Forelimb muscle (tissue), 1 donor: ENCODE measurements around the gene BMPER. TPM values are rescaled to one million over a fixed set of nuclear protein-coding genes. Genes with fewer than 3 reads are reported as not detected.
A peak's percentile ranks its signal among the peaks of the same experiment; 100 is the strongest.

Experiments
- DNase-seq: peaks from one replicate; pipeline ENCODE4 v3.0.0-alpha.2; 2013; ENCODE audit warnings: low read depth
- polyA plus RNA-seq: library from polyadenylated mRNA; unstranded; fragments of 120-200 nt; gene quantifications from one replicate; pipeline ENCODE4 v1.2.1, GENCODE V29; 2013; ENCODE audit not compliant: insufficient read length

BMPER gene
- polyA plus RNA-seq, 1 donor = 3.6 TPM

DNA sequence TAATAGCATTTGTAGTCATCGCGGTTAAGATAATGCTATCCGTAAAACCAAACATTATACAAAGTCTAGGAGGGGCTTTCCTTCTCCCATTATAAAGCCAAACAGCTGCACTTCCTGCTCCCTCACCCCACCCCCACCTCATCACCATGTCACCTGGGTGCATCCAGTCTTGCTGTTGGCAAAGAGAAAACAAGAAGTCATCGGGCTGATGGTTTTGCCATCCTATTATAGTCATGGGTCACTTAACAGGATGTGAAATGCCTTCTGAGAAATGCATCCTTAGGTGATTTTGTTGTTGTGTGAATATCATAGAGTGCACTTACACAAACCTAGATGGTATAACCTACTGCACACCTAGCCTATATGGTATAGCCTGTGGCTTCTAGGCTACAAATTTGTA, 157.0 kb downstream of the BMPER start:
- DNase-seq = no peak

DNA sequence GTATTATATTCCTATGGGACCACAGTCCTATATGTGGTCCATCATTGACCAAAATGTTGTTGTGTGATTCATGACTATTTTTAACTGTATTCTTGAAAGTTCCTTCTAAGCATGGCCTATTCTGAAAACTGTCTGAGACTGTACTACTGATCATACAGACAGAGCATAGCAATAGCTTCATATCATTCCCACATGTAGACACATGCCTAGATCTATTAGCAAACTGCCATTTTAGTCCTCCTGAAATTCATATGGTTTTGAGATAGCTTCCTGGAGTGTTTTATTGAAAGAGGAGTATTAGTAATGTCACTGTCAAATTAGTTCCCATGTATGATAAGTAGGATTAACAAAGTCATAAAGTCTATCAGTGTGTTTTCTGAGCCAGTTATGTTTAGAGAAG, 157.5 kb downstream of the BMPER start:
- DNase-seq = no peak

DNA sequence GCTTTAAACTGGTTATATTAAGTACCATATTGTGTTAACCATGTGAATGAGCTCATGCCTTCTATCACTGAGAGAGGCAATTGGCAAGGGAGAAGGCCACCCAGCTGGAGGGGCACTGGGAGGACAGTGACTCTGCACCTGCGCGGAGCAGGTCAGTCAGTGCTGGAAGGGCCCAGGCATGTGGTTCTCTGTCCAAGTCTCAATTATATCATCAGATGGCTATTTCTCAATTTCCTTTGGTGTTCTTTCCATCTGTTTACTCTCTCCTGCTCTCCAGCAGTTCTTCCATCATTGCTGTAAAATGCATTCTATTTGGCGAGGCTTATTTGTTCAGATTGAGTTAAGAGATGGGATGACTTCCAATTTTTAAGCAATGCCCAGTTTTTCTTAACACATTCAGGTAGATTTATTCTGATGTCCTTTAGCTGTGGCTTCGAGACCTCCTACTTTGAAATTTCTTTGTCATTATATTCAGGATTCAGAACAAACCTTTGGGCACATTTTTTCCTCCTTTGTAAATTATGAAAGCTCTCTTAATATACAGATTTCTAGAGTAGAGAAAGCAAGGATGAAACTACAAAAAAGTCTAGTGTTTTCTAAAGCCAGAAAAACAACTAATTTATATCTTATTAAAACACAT, 159.3 kb downstream of the BMPER start:
- DNase-seq = peak; percentile 67

DNA sequence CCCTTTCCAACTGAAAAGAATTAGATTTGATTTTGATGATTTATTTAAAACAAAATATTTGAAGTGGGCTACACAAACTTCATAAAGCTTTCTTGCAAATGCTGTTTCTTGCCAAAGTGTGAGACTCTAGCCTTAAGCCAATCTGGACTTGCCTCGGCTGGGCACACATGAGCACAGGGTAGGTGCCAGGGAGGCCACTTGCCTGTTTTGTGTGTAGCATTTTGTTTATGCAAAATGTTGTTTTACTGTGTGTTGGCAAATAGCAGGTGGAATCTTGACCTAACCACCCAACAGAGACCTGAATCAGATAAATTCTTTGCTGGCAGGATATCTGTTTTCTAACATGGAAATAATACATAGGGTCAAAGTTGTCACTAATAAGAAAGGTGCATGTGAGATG, 161.1 kb downstream of the BMPER start:
- DNase-seq = no peak

DNA sequence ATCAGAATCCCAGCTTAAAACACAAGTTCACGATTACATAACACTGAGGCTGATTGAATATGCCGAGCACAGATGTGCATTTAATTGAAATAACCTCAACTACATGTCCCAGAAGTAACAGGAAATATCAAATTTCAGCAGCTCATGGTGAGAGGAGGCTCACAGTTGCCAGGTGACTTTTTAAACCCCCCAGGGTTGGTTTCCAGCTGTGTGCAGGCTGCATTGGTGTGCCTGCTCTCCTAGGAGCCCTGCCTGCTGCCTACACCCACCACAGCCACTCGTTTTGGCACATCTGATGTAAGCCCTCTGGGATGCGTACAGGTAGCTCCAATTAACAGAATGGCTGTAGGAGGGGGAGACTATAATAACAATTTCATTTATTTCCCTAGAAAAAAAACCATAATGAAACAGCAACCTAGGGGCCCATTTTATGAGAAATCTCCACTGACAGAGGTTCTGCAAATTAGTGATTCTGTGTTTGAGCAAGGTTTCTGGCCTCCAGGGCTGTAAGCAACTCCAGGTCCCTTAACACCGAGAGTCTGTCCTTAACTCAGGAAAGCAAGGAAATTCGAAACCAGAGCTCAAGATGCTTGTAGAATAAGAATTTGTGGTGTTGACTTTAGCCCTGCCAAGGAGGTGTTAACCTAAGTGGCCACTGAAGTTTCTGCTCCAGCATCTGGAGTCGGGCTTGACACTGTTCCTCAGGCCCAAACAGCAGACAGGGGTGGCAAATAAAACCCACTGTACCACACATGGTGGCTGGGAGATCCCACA, 161.9 kb downstream of the BMPER start:
- no peak for DNase-seq

DNA sequence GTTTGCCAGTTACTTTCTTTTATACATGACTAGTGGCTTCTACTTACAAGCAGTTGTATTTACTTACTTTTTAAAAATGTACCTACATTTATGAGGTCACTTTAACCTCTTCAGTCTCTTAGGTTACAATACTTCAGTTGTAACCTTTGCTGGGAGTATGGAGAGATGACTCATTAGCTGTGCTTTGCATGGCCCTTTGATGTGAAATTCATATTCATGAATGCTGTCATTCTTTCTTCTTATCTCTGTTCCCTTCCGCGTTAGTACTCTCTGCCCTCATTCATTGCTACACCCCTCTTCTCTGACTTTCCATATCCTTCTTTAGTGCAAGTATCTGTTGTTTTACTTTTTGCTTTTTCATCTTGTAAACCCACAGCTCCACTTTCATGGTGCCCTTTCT, 164.3 kb downstream of the BMPER start:
- no peak for DNase-seq

DNA sequence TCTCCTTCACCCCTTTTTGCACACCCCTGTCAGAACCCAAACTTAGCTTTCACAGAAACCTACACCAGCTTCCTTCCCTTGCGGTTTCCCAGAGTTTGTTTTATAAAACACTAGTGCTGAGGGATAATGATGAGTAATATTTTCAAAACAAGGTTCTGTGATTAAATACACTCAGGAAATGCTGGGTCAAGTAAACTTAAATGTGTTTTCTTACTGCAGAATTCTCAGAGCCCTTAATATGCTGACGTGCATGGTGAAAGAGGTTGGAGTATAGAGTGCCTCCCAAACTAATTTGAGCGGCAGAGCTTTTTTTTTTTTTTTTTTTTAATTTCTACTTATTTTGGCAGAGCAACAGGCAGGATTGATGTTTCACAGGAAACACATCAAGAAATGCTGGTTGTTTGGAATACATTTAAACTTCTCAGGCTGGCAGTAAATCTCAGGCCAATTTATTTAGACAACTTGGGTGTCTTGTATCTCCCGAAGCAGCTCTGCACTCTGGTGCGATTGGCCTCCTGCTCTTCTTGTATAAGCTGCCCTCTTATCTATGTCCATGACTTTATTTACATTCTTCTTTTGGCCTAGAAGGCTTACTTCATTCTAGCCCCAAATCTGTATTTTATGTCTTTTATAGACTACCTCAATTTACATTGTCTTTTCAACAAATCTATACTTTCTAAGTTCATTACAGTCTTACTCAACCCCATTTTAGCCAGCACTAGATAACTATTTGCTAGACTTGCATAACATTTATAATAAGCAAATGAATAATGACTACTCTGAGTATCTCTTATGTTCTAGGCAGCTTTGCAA, 165.4 kb downstream of the BMPER start:
- DNase-seq = no peak

DNA sequence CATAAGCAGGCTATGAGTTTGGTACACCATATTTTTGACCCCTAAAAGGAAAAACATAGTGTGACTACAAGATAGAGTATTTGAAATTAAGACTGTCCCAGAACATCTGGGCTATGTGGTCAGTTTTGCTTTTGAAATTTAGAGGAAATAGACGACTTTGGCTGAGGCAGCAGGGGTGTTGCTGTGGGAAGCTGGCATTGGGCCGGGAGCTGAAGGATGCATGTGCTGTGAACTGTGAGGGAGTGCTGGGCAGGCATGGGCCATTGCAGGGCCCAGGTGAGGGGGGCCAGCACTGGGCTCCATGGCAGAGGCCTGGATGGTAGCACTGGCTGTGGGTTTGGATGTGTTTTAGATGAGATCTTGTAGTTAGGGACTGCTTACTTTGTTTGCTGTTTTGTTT, 168.3 kb downstream of the BMPER start:
- DNase-seq = no peak

DNA sequence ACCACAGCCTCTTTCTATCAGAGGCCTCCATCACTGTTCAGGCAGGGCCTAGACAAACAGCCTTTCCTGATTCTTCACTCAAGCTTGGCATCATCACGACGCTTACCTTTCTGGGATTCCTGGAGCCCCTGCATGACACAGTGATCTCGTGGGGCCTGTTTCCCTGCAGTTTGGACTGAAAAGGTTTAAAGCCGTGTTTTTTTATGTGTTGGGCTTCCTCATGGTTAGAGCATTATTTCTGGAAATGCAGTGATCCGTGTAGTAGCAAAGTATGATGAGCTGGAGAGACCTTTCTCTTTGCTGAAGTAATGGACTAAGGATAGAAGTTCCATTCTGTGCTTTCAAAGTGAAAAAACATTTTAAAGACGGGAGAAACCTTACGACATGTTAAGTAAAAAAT, 169.1 kb downstream of the BMPER start:
- no peak for DNase-seq

DNA sequence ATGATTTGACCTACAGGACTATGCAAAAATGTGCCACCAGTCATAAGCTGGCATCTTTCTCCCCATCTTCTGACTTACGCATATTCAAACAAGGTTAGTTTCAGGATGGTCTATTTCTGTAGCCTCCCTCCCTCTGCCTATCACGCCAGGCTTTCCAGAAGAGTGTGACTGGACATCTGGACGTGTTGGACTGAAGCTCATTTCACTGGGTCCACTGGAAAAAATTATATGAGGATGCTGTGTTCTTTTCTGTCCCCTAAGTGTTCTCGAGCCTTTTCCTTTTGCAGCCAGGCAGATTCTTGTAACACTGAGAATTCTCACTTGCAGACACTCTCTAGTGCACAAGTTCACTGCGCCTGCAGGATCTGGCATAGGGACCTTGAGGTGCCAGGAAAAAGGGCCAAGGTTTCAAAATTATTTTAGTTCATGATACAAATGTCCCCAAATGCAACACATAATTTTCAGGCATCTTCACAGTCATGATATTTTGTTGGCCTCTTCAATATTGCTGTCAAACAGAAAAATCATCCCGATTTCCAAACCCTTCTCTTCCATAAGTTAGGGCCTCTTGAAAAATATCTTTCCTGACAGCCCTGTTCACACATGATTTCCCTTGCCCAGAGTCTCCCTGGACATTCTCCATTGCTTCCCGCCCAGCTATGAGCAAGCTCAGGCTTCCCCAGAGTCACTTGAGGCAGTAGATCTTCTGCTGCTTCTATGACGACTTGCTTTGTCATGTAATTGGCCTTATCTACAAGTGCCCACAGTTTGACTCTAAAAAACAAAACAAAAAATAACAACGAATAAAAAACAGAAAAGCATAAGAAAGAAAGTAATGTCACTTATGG, 170.4 kb downstream of the BMPER start:
- DNase-seq = no peak

DNA sequence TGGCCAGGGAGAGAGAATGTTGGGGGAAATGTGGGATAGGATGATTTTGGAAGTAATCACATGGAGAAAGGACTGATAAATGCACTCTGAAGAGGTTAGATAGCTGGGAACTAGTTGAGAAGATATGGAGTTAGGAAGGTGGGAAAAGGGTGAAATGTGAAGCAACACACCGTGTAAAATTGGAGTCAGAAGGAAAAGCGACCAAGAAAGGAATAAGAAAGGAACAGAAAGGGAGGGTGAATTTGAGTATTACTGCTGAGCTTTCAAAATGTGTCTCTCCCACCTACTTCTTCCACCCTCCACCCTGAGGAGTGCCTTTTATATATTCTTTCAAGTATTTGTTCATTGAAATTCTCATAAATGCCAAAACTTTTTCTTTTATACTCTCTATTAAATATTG, 171.8 kb downstream of the BMPER start:
- DNase-seq = no peak

DNA sequence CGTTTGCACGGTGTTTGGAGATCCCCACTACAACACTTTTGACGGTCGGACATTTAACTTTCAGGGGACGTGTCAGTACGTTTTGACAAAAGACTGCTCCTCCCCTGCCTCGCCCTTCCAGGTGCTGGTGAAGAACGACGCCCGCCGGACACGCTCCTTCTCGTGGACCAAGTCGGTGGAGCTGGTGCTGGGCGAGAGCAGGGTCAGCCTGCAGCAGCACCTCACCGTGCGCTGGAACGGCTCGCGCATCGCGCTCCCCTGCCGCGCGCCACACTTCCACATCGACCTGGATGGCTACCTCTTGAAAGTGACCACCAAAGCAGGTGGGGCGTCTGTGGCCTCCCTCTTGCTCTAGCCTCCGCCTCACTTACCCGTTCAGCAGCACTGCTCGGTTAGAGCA, 173.5 kb downstream of the BMPER start:
- DNase-seq = no peak

DNA sequence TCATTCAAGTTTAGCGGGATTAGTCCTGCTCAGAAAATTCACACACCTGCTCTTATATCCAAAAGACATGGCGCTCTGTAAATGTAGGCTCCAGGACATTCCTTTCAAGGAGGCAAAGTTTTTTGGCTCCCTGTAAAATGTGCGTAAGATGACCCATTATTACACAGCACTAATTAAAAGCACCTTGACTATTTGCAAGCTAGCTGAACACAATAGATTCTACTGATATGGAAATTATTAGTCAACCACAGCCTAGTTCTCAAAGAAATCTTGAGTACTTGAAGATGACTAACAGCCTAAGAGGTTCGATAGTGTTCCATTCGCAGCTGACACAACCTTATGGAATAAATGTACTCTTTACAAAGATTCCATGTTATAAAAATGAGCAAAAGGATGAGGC, 175.2 kb downstream of the BMPER start:
- DNase-seq = no peak

DNA sequence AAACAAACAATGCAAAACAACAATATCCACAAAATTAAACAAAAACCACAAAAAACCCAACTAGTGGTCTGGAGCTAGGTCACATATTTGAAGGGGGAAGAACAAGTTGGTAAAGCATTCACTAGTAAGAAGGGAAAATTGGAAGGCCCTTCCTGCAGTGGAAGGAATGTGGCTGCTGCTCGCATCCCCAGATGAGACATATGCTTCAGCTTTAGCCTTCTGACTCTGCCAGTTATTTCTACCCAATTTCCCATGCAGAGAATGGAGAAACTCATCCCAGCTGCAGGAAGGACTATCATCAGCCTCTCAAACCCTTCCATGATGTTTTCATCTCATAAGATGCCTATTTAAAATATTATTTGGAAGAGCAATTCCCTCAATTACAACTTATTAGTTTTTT, 176.6 kb downstream of the BMPER start:
- no peak for DNase-seq

DNA sequence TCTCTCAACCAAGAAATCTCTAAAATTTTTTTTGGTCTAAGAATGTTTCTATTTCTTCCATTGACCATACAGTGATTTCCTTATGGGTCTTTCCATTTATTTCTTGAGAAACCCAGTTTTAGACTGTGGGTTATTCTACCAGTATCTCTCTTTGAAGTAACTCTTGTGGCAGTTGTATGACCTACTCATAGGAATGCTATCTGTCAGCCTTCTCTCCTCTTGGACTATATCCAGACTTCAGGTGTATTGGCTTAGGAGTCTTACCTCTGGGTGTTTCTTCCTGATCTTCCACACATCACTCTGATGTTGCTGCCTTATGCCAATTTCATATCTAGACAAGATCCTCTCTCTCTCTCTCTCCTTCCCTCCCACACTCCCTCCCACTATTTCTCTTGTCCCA, 178.1 kb downstream of the BMPER start:
- no peak for DNase-seq

DNA sequence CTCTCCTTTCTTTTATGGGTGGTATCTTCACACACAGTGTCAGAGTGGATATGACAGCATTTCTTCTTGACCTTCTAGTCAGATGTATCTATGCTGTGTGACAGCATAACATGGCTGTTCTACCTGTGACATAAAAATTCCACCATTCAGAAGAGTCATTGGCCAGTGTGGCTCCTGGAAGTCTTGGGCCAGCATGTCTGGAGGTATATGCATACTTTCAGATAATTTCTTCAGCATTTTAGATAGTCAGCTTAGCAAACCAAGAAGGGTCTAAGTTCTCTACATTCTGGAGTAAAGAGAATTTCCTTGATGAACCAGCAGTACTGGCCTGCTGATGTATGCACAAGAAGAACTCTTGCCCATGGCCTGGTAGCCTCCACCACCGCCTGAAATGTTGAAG, 179.3 kb downstream of the BMPER start:
- DNase-seq = no peak

DNA sequence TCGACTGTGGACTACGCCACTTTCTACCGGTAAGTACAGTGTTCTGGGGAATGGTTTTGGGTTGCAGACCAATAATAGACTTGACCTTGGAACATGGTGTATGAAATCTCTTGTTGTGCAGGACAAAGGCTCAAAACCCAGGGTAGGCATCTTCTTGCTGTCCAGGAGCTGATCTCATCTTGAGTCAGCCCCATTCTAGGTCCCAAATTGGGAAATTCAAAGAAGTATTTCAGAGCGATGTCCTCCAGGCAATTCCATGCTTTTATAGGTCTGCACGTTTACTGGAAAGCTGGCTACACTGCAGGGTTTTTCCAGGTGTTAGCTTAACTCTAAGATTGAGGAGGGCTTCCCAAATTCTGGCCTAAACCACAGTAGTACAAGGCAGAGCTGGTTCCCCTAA, 180.7 kb downstream of the BMPER start:
- no peak for DNase-seq

DNA sequence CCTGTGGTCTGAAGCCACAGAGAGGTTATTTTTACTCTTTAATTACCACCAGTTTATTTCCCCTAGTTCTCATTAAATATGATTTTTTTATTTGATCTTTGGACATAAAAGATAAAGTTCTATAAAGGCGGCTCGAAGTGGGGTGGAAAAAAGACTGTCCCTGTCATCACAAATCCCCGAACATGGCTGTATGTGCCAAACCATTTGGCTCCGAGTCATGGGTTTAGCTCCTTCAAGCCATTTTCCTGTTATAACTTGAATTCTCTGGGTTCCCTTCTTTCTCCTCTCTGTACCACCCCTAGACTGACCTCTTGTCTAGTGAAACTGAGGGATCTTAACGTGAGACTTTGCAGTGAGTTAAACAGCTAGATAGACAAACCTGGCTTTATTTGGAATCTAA, 181.6 kb downstream of the BMPER start:
- DNase-seq = no peak

DNA sequence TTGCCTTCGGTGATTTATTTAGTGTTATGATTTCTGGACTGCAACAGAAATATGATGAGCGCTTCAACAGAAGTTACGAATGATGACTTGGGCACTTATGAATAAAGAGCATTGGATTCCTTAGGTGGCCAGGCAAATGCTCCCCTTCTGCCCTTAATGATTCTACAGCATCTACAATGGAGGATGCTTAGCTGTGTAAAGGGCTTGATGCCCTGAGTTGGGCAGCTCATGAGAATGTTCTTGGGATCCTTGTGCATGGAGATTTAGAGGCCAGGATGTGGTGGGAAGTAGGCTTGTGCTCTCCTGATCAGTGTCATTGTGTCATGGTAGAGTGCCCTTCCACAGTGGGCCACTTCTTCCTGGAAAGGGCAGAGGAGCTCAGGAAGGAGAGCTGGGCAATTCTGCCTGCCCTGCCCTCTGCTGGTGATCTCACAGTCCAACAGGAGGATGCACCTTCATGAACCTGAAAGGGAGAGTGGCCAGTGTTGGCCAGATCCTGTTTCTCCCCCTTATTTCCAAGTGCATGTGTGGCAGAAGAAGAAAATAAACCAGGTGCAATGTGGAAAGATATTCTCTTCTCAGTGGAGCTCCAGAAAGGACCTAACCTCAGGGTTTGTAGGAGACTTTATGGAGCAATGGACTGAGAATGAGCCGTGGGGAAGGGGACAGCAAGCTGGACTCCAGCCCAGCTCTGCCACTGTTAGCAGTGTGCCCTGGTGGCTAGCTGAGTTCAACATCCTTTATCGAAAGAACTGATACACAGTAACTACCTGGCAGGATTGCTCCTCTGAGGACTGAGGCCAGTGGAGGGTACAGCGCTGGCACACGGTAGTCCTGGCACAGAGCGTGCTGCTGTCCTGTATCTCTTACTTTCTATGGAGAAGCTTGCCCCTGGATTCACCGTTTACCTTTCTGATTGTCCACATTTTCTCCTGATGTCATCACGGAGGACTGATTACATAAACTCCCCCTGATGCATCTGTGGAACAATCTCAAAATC, 182.9 kb downstream of the BMPER start:
- no peak for DNase-seq

DNA sequence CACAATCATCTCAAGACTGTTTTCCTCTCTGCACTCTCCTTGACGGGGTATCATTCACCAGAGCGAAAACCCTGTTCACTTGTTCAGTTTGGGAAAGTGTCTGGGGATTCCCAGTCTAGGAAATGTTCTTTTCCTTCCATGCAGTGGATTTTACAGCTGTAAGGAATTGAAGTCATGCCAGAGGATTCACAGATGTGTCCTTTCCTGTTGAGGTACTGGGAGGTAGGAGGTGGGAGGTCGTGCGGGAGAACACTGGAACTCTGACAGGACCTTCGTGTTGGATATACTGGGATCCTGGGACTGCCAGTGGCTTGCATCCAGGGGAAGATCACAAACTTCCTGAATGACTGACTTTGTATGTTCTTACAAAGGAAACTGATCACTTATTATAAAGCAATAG, 185.5 kb downstream of the BMPER start:
- DNase-seq = no peak
